AG09309 (cell line): ENCODE measurements around the gene USP36.

Source experiments
- DNase-seq: peaks from one replicate; pipeline ENCODE4 v3.0.0-alpha.2; 2010; ENCODE audit warnings: low read depth
- H3K4me3 ChIP-seq: 2 replicates; pipeline ENCODE4 v1.5.1; 2011; ENCODE audit warnings: mild to moderate bottlenecking, low read depth, low read length, moderate library complexity; ENCODE audit not compliant: control insufficient read depth
- TF ChIP-seq, protein P1 (sequence below): IDR thresholded peaks from 2 replicates; pipeline ENCODE4 v1.5.1; 2011; ENCODE audit warnings: mild to moderate bottlenecking, low read depth, low read length, inconsistent platforms; ENCODE audit not compliant: insufficient read depth, control insufficient read depth; ENCODE audit errors: missing control alignments

The USP36 gene

GRCh38 chr17:78839235-78839761 is 1.3 kb downstream of the USP36 start:
- peak overlapping the region; percentile 90 for H3K4me3 ChIP-seq
- no peak for DNase-seq
- TF ChIP-seq, protein P1, sequence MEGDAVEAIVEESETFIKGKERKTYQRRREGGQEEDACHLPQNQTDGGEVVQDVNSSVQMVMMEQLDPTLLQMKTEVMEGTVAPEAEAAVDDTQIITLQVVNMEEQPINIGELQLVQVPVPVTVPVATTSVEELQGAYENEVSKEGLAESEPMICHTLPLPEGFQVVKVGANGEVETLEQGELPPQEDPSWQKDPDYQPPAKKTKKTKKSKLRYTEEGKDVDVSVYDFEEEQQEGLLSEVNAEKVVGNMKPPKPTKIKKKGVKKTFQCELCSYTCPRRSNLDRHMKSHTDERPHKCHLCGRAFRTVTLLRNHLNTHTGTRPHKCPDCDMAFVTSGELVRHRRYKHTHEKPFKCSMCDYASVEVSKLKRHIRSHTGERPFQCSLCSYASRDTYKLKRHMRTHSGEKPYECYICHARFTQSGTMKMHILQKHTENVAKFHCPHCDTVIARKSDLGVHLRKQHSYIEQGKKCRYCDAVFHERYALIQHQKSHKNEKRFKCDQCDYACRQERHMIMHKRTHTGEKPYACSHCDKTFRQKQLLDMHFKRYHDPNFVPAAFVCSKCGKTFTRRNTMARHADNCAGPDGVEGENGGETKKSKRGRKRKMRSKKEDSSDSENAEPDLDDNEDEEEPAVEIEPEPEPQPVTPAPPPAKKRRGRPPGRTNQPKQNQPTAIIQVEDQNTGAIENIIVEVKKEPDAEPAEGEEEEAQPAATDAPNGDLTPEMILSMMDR, result no peak

- TF ChIP-seq, protein P1, result no peak
- no peak for DNase-seq
- no peak overlapping the region; the same call in 1 of the 2 replicates for H3K4me3 ChIP-seq
Observed at GRCh38 chr17:78838574-78839005, 2.0 kb downstream of the USP36 start.

GRCh38 chr17:78836420-78837021 is 4.1 kb downstream of the USP36 start:
- no peak for DNase-seq
- TF ChIP-seq, protein P1, result no peak
- H3K4me3 ChIP-seq, result no peak overlapping the region

GRCh38 chr17:78834571-78834970 is 6.0 kb downstream of the USP36 start:
- TF ChIP-seq, protein P1, result no peak
- H3K4me3 ChIP-seq, result no peak overlapping the region
- DNase-seq, result no peak

DNA sequence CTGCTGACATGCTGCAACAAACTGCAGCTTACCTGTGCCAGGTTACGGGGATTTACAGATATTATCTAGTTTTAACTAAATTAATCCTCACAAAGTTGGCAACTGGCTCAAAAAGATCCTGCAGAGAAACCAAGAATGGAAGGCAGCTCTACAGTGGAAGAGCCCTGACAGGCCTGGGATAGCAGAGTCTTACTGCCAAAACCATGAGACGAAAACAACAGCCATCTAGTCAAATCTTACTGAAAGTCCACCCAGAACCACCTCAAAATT is 8.1 kb downstream of the USP36 start:
- TF ChIP-seq, protein P1, result no peak
- no peak overlapping the region for H3K4me3 ChIP-seq
- no peak for DNase-seq

GRCh38 chr17:78831688-78832540 is 8.7 kb downstream of the USP36 start:
- H3K4me3 ChIP-seq, result no peak overlapping the region
- TF ChIP-seq, protein P1, result no peak
- DNase-seq, result no peak
